ENCODE data around the gene CDC14B. TPM values are rescaled to one million over a fixed set of nuclear protein-coding genes. Genes with fewer than 3 reads are reported as not detected.

CDC14B gene
- polyA plus RNA-seq, 1 donor from 2014 or later = 7.0 TPM

GRCh38 chr9:96483733-96484390, 135.8 kb downstream of the CDC14B start:
- TF ChIP-seq EP300 (conservative IDR thresholded peaks at IDR 0.05; ENCODE audit: poor library complexity, severe bottlenecking) (no peak), SMC3 (conservative IDR thresholded peaks at IDR 0.05; ENCODE audit: poor library complexity) (no peak)
- Histone ChIP-seq H3K79me2 (replicated peaks; ENCODE audit: insufficient read depth, low read length) (no peaks in the 10 kb centered on the region), H3K36me3 (ENCODE audit: insufficient read depth, low read length) (peaks cover 5% of the 10 kb centered on the region), H3K4me2 (ENCODE audit: low read length) (no peak overlapping the region), H3K27ac (ENCODE audit: low read length) (no peak overlapping the region), H3F3A (ENCODE audit: insufficient read depth, low read length, poor library complexity, severe bottlenecking) (no peaks in the 10 kb centered on the region), H4K20me1 (ENCODE audit: insufficient read depth) (no peaks in the 10 kb centered on the region), H3K4me3 (ENCODE audit: low read length) (no peak overlapping the region), H3K27me3 (ENCODE audit: insufficient read depth, low read depth, low read length) (no peaks in the 10 kb centered on the region), H3K9me3 (ENCODE audit: low read length) (no peaks in the 10 kb centered on the region), H3K9me2 (ENCODE audit: insufficient read depth, low read length) (no peaks in the 10 kb centered on the region), H2AFZ (ENCODE audit: low read depth, low read length) (no peak overlapping the region), H3K9ac (ENCODE audit: low read length) (no peak overlapping the region)

- no peak for TF ChIP-seq SMC3 (conservative IDR thresholded peaks at IDR 0.05; ENCODE audit: poor library complexity)
- TF ChIP-seq REST (IDR thresholded peaks at IDR 0.05; ENCODE audit: borderline replicate concordance) = no peak
- TF ChIP-seq RAD21 (conservative IDR thresholded peaks at IDR 0.05) = no peak
- TF ChIP-seq TAF1 (IDR thresholded peaks at IDR 0.05; ENCODE audit: low read depth) = no peak
- TF ChIP-seq POLR2AphosphoS5 (IDR thresholded peaks at IDR 0.05) = no peak
- Histone ChIP-seq H3K4me2 (ENCODE audit: low read length) (no peak overlapping the region), H3K27me3 (ENCODE audit: insufficient read depth, low read depth, low read length) (no peaks in the 10 kb centered on the region), H3K9me3 (ENCODE audit: low read length) (no peaks in the 10 kb centered on the region), H3K9ac (ENCODE audit: low read length) (no peak overlapping the region), H2AFZ (ENCODE audit: low read depth, low read length) (no peak overlapping the region), H3K9me2 (ENCODE audit: insufficient read depth, low read length) (no peaks in the 10 kb centered on the region), H3K4me3 (ENCODE audit: low read length) (no peak overlapping the region), H3F3A (ENCODE audit: insufficient read depth, low read length, poor library complexity, severe bottlenecking) (no peaks in the 10 kb centered on the region), H3K36me3 (ENCODE audit: insufficient read depth, low read length) (peaks cover 2% of the 10 kb centered on the region), H4K20me1 (ENCODE audit: insufficient read depth) (no peaks in the 10 kb centered on the region), H3K27ac (ENCODE audit: low read length) (no peak overlapping the region), H3K79me2 (replicated peaks; ENCODE audit: insufficient read depth, low read length) (no peaks in the 10 kb centered on the region)
These were observed 136.4 kb downstream of the CDC14B start for GRCh38 chr9:96483197-96483596.

GRCh38 chr9:96482476-96482875, 137.2 kb downstream of the CDC14B start:
- Histone ChIP-seq H2AFZ (ENCODE audit: low read depth, low read length) (no peak overlapping the region), H3K9me2 (ENCODE audit: insufficient read depth, low read length) (no peaks in the 10 kb centered on the region), H4K20me1 (ENCODE audit: insufficient read depth) (no peaks in the 10 kb centered on the region), H3K4me3 (ENCODE audit: low read length) (no peak overlapping the region), H3K36me3 (ENCODE audit: insufficient read depth, low read length) (no peaks in the 10 kb centered on the region), H3K9me3 (ENCODE audit: low read length) (no peaks in the 10 kb centered on the region), H3K27ac (ENCODE audit: low read length) (no peak overlapping the region), H3F3A (ENCODE audit: insufficient read depth, low read length, poor library complexity, severe bottlenecking) (no peaks in the 10 kb centered on the region), H3K79me2 (replicated peaks; ENCODE audit: insufficient read depth, low read length) (no peaks in the 10 kb centered on the region), H3K27me3 (ENCODE audit: insufficient read depth, low read depth, low read length) (no peaks in the 10 kb centered on the region), H3K9ac (ENCODE audit: low read length) (no peak overlapping the region), H3K4me2 (ENCODE audit: low read length) (no peak overlapping the region)
- TF ChIP-seq EZH2 (IDR thresholded peaks at IDR 0.05; ENCODE audit: borderline replicate concordance, insufficient read depth, low read length, poor library complexity, severe bottlenecking) (no peak), POLR2AphosphoS5 (IDR thresholded peaks at IDR 0.05) (no peak), RAD21 (conservative IDR thresholded peaks at IDR 0.05) (no peak), SMC3 (conservative IDR thresholded peaks at IDR 0.05; ENCODE audit: poor library complexity) (no peak), CTCF (IDR thresholded peaks at IDR 0.05; ENCODE audit: poor library complexity, severe bottlenecking) (no peak), REST (IDR thresholded peaks at IDR 0.05; ENCODE audit: borderline replicate concordance) (no peak), MXI1 (conservative IDR thresholded peaks at IDR 0.05; ENCODE audit: poor library complexity, severe bottlenecking) (no peak), EP300 (conservative IDR thresholded peaks at IDR 0.05; ENCODE audit: poor library complexity, severe bottlenecking) (no peak), TAF1 (IDR thresholded peaks at IDR 0.05; ENCODE audit: low read depth) (no peak)

Measured in neural cell (in vitro differentiated cells).